Ammon's horn (tissue), 1 donor: ENCODE measurements around the gene TGFB1.

ENCODE experiments used
- DNase-seq: peaks from one replicate; pipeline ENCODE4 v3.0.0-alpha.2; 2016; ENCODE audit warnings: low spot score

Gene TGFB1

DNA sequence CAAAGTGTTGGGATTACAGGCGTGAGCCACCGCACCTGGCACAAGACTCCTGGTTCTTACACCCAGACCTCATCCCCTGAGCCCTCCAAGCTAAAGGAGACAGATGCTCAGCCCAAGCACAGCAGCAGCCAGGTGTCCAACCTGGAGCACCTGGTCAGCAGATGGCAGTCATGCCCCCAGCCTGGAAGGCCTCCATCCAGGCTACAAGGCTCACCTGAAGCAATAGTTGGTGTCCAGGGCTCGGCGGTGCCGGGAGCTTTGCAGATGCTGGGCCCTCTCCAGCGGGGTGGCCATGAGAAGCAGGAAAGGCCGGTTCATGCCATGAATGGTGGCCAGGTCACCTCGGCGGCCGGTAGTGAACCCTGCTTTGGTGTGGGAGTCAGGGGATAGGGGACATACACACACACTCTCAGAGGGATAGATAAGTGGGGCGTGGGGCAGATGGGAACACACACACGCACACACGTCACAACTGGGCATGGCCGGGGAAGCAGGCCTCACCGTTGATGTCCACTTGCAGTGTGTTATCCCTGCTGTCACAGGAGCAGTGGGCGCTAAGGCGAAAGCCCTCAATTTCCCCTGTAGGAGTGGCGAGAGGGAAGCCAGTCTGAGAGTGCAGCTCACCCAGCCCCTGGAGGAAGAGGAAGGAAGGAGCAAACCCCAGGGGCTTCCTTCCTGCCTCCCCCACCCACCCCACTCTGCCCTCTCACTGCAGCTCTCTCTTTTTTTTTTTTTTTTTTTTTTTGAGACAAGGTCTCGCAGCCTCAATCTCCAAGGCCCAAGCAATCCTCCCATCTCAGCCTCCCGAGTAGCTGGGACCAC, 11.8 kb downstream of the TGFB1 start:
- DNase-seq = no peak

DNA sequence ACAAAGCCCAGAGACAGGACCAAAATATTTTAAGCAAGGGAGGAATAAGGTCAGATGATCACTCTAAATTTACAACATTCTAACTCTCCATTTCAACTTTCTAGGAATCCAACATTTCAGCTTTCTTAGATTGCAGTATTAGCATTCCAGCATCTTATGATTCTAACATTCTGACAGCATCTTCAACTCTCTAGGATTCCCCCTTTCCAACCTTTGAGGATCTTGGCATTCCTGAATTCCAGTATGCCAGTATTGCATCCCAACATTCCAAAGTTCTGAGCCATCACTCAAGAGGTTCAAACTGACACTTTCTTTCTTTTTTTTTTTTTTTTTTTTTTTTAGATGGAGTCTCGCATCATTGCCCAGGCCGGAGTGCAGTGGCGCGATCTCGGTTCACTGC, 13.8 kb downstream of the TGFB1 start:
- DNase-seq = no peak

GRCh38 chr19:41335467-41335866, 18.3 kb downstream of the TGFB1 start:
- DNase-seq = no peak

- no peak for DNase-seq
These were observed 18.9 kb downstream of the TGFB1 start for GRCh38 chr19:41334793-41335192.

DNA sequence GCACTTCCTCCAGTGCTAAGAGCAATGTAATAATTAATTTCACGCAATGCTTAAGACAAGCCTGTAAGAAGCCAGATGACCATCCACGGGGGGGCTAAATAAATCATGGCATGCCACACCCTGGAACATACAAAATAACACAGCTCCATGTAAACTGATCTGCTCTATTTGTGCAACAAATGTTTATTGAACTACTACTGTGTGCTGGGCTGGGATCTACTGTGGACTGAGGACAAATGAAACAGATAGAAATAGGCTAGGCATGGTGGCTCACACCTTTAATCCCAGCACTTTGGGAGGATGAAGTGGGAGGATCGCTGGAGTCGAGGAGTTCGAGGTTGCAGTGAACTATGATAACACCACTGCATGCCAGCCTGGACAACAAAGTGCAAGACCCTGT, 21.3 kb downstream of the TGFB1 start:
- no peak for DNase-seq

GRCh38 chr19:41332000-41332399, 21.7 kb downstream of the TGFB1 start:
- DNase-seq = no peak

- no peak for DNase-seq
These were observed 22.6 kb downstream of the TGFB1 start for GRCh38 chr19:41330946-41331678.

DNA sequence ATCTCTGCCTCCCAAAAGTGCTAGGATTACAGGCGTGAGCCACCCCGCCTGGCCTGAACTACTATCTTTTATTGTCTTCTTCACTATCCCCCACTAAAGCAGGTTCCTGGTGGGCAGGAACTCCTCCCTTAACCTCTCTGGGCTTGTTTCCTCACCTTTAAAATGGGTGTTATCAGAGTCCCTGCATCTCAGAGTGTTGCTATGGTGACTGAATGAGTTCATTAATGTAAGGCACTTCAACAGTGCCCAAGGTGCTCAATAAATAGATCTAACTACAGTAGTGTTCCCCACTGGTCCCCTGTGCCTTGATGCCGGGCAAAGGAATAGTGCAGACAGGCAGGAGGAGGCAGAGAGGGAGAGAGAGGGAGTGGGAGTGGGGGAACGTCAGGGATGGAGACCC, 23.2 kb downstream of the TGFB1 start:
- DNase-seq = no peak

- peak; percentile 66 for DNase-seq
These were observed 24.9 kb downstream of the TGFB1 start for GRCh38 chr19:41328842-41329225.

DNA sequence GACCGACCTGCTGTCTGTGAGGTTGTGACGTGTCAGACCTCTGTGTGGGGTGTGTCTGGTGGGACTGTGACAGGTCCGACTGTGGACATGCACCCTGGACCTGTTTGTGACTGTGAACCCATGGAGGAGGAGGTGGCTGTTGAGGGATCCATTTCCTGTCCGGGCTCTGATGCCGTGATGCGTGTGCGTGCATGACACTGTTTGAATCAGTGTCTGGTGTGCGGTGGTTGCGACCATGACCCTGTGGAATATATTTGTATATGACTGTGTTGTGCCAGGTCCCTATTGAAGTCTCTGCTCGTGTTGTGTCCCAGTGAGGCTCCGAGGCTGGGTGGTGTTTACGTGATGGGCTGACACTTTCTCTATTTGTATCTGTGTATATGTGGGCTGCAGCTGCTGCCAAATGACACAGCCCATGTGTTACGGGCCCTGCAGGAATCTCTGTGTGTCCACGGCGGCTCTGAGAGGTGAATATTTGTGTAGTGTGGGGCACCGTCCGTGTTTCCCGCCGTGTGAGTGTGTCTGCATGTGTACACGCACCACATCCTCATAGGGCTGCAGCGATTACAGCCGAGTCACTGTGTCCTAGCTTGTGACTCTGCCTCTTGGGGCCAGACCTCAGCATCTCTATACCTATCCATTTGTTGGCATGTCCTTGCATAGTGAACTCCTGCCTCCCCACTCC, 25.4 kb downstream of the TGFB1 start:
- DNase-seq = peak; percentile 43

- DNase-seq = peak; percentile 67
These were observed 26.1 kb downstream of the TGFB1 start for GRCh38 chr19:41327576-41328156.

- DNase-seq = peak; percentile 43
These were observed 26.6 kb downstream of the TGFB1 start for GRCh38 chr19:41327076-41327575.

GRCh38 chr19:41325947-41326706, 27.6 kb downstream of the TGFB1 start:
- DNase-seq = peak; percentile 47

DNA sequence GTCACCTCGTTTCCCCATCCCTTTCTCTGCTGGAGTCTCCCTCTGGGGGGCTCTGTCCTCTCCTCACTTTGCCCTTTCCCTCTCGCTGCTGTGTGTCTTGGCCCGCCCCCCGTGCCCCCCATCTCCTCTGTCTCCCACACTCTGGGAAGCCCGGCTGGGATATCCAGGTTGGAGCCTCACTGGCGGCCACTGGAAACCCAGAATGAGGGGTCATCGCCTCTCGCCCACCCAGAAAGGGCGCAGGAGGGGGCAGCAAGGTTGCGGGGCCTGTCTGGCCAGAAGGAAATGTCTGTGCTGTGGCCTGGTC, 28.1 kb downstream of the TGFB1 start:
- DNase-seq = no peak

DNA sequence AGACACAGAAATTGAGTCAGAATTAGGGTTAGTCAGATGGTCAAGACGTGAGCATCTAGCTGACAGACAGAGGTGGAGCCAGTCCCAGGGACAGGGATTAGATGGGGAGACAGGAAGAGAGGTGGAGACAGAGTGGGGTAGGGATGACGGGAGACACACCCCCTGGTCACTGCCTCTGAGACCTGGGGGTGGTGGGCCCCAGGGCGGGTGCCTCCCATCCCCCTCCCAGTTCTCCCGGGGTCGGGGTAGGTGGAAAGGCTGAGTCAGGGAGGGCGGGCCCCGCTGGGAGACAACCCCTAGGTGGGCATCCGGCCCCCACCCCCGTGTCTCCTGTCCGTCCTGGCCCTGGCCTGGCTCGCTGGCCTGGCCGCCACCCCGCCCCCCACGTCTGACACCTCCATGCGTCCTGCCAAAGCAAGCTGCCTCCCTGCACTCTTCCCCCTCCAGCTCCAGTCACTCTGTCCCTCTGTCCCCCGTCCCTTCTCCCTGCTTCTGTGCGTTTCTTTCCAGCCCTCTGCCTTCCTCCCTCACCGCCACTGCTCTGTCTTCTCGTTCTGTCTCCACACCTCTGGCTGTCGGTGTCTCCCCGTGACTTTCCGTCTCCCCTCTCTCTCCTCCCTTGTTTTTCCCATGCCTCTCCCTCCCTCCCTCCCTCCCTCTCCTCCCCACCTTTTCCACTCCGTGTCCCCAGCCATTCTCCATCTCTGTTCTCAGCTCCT, 28.6 kb downstream of the TGFB1 start:
- DNase-seq = peak; percentile 23

GRCh38 chr19:41324231-41324702, 29.5 kb downstream of the TGFB1 start:
- DNase-seq = peak; percentile 51

- DNase-seq = peak; percentile 22
These were observed 30.1 kb downstream of the TGFB1 start for GRCh38 chr19:41323430-41324125.

- no peak for DNase-seq
These were observed 30.7 kb downstream of the TGFB1 start for GRCh38 chr19:41323023-41323422.

DNA sequence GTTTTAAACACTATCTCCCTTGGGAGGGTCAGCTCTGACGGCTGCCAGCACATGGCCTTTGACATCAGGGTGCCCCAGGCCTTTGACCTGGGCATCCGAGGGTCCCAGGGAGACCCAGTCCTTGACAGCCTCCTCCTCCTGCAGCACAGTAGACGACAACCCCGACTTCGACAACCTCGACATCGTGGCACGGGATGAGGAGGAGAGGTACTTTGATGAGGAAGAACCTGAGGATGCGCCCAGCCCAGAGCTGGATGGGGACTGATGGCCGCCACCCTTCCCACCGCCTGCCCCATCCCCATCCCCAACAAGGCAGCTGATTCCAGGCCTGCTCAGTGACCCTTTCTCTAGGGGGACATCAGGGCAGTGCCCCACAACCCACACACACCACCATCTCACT, 31.3 kb downstream of the TGFB1 start:
- DNase-seq = no peak

GRCh38 chr19:41321600-41322270, 32.0 kb downstream of the TGFB1 start:
- no peak for DNase-seq
